Measurements from ENCODE around the gene SCUBE1.

Gene SCUBE1

DNA sequence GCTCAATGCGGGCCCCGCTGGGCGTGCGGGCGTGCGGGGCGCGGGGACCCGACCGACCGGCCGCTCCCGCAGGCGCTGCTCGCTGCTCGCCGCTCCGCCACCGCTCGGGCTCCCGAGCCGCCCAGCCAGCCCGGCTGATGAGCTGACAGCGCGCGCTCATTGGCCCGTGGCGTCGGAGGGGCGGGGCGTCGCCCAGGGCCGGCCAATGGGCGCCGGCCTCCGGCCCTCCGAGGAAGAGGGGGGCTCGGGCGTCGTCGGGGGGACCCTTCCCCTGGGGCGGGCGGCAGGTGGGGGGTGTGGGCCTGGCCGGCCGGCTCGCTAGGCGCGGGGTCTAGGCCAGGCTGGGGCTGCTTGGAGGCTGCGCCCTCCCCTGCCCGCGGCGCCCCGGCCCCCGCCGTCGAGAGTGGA is at the start of gene SCUBE1:
Gene SCUBE1 (minus strand): TSS at position 111 of the 408 bp plus-strand sequence. CDS start 111 bp downstream, outside the sequence.
- H3K9ac ChIP-seq (ENCODE audit: insufficient read length): no peak within 1 kb of the TSS

DNA sequence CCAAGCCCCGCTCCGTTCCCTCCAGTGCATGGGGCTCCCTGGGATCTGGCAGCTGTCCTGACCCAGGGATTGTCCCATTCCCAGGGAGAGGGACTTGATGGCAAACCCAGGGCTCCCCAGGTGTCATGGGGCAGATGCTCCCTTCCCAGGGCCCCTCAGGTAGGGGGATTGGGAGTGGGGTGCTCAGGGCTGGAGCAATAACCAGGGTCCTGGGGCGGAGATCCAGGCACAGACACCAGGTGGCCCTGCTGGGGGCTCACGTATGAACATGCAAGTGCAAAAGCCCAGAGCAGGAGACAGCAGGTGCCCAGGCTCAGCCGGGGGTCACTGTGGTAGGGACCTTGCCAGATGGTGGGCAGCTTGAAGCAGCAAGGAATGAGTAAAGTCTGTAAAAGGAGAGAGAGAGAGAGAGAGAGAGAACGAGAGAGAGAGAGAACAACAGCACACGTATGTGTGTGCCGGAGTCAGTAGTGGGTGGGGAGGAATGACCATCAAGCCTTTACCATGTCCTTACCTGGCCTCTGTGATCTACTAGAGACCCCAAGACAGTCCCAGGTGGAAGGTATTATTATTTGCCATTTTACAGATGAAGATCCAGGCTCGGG is 49.3 kb upstream of the SCUBE1 start:
- no peak overlapping the region for H3K27ac ChIP-seq

More for the DNA sequence above, at the start of gene SCUBE1:
- Histone ChIP-seq H3K36me3 (ENCODE audit: insufficient read depth, low read length) (no peaks in the 10 kb centered on the region), H3K9me3 (ENCODE audit: low read depth, low read length) (no peaks in the 10 kb centered on the region), H3K27ac (no peak within 1 kb of the TSS), H3K4me3 (no peak within 1 kb of the TSS)
- TF ChIP-seq FOXP2 (optimal IDR thresholded peaks at IDR 0.05; ENCODE audit: control extremely low read depth, extremely low read length, insufficient read depth) (no peak), EZH2 (IDR thresholded peaks at IDR 0.05) (no peak), POLR2AphosphoS5 (IDR thresholded peaks at IDR 0.05; ENCODE audit: borderline replicate concordance, low read depth, low read length) (no peak)
- DNase-seq (ENCODE audit: low read depth, low spot score): no peak

DNA sequence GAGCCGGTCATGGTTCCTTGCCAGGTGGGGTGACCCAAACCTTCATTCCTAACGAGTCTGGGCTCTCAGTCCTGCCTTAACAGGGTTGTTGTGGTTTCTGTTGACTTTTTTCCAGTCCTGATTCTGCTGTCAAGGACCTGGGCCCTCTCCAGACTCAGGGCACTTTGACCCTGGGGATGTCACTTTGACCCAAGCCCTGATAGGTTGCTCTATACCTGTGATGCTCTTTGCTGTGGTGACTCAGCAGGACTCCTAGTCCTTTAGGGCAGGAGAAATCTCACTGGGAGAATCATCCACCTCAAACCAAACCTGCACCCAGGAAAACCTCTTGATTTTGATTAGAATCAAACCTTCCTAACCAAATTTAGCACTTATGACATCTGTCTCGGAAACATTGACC is 48.1 kb upstream of the SCUBE1 start:
- no peak overlapping the region for H3K4me3 ChIP-seq
- DNase-seq (ENCODE audit: low read depth, low spot score): no peak
- TF ChIP-seq EZH2 (IDR thresholded peaks at IDR 0.05) (no peak), FOXP2 (optimal IDR thresholded peaks at IDR 0.05; ENCODE audit: control extremely low read depth, extremely low read length, insufficient read depth) (no peak), POLR2AphosphoS5 (IDR thresholded peaks at IDR 0.05; ENCODE audit: borderline replicate concordance, low read depth, low read length) (no peak)
- H3K27ac ChIP-seq: no peak overlapping the region
- no peaks in the 10 kb centered on the region for H3K9me3 ChIP-seq (ENCODE audit: low read depth, low read length)
- no peaks in the 10 kb centered on the region for H3K36me3 ChIP-seq (ENCODE audit: insufficient read depth, low read length)
- H3K9ac ChIP-seq (ENCODE audit: insufficient read length): no peak overlapping the region

More for the DNA sequence above, 49.3 kb upstream of the SCUBE1 start:
- DNase-seq (ENCODE audit: low read depth, low spot score): no peak
- no peak for TF ChIP-seq POLR2AphosphoS5 (IDR thresholded peaks at IDR 0.05; ENCODE audit: borderline replicate concordance, low read depth, low read length)
- no peak for TF ChIP-seq EZH2 (IDR thresholded peaks at IDR 0.05)
- no peak for TF ChIP-seq FOXP2 (optimal IDR thresholded peaks at IDR 0.05; ENCODE audit: control extremely low read depth, extremely low read length, insufficient read depth)
- H3K9me3 ChIP-seq (ENCODE audit: low read depth, low read length): no peaks in the 10 kb centered on the region
- no peak overlapping the region for H3K4me3 ChIP-seq
- H3K36me3 ChIP-seq (ENCODE audit: insufficient read depth, low read length): no peaks in the 10 kb centered on the region
- no peak overlapping the region for H3K9ac ChIP-seq (ENCODE audit: insufficient read length)

DNA sequence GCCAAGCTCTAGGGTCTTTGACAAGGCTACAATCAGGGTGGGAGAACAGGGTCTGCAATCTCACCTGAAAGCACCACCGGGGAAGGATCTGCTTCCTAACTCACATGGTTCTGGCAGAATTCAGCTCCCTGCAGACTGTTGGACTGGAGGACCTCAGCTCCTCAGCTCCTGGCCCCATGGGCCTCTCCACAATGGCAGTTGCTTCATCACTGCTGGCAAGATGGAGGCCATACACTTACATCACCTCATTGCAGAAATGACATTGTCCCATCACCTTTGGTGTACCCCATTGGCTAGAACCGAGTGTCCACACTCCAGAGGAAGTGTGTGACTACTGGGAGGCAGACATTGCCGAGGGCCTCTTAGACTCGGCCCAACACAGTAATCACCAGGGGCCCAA is 47.7 kb upstream of the SCUBE1 start:
- Histone ChIP-seq H3K9ac (ENCODE audit: insufficient read length) (no peak overlapping the region), H3K4me3 (no peak overlapping the region), H3K9me3 (ENCODE audit: low read depth, low read length) (no peaks in the 10 kb centered on the region), H3K36me3 (ENCODE audit: insufficient read depth, low read length) (no peaks in the 10 kb centered on the region), H3K27ac (no peak overlapping the region)
- TF ChIP-seq FOXP2 (optimal IDR thresholded peaks at IDR 0.05; ENCODE audit: control extremely low read depth, extremely low read length, insufficient read depth) (no peak), EZH2 (IDR thresholded peaks at IDR 0.05) (no peak), POLR2AphosphoS5 (IDR thresholded peaks at IDR 0.05; ENCODE audit: borderline replicate concordance, low read depth, low read length) (no peak)
- DNase-seq (ENCODE audit: low read depth, low spot score): no peak

DNA sequence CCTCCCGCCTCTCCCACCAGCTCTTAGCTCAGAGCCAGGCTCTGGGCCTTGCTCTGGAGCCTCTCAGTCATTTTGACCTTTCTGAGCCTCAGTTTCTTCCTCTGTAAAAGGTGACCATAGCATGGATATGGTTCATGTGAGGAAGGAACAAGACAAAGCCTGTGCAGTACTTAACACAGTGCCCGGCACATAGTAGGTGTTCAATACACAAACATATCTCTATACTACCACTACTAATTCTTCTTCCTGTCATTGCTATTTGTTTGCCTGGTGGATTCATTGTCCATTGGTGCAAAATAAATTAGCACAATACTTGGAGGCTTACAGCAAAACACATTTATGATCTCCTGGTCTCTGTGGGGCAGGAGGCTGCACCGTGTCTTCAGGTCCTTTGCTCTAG is 47.0 kb upstream of the SCUBE1 start:
- H3K27ac ChIP-seq: no peak overlapping the region
- DNase-seq (ENCODE audit: low read depth, low spot score): no peak
- no peaks in the 10 kb centered on the region for H3K36me3 ChIP-seq (ENCODE audit: insufficient read depth, low read length)
- no peaks in the 10 kb centered on the region for H3K9me3 ChIP-seq (ENCODE audit: low read depth, low read length)
- no peak for TF ChIP-seq EZH2 (IDR thresholded peaks at IDR 0.05)
- no peak overlapping the region for H3K9ac ChIP-seq (ENCODE audit: insufficient read length)
- no peak overlapping the region for H3K4me3 ChIP-seq

DNA sequence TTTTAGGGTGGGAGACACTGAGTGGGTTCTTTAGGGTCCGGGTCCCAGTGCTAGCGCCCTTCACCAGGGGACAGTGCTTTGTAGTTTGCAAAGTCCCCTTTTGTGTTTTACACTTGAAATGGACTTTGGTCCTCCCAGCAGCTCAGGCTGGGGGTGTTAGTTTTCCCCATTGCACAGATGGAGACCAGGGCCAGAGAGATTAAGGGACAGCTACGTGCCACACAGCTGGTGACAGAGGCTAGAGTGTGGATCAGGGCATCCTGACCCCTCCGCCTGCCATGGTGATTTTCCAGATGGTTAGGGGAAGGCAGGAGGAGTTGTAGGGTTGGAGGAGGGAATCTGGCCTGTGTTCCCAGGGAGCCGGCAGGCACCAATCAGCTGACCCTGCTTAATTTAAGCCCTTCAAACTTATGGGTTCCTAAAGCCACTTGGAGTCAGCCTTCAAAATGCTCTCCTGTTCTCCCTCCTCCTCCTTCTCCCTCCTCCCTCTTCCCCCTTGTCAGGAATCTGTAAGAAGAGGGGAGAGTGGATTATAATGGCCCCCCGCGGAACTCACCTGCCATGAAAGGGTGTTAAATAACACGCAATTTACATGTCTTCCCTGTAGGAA is 46.2 kb upstream of the SCUBE1 start:
- no peak overlapping the region for H3K27ac ChIP-seq
- H3K36me3 ChIP-seq (ENCODE audit: insufficient read depth, low read length): no peaks in the 10 kb centered on the region
- no peaks in the 10 kb centered on the region for H3K9me3 ChIP-seq (ENCODE audit: low read depth, low read length)
- TF ChIP-seq FOXP2 (optimal IDR thresholded peaks at IDR 0.05; ENCODE audit: control extremely low read depth, extremely low read length, insufficient read depth) (no peak), EZH2 (IDR thresholded peaks at IDR 0.05) (no peak), POLR2AphosphoS5 (IDR thresholded peaks at IDR 0.05; ENCODE audit: borderline replicate concordance, low read depth, low read length) (no peak)
- no peak overlapping the region for H3K4me3 ChIP-seq
- H3K9ac ChIP-seq (ENCODE audit: insufficient read length): no peak overlapping the region
- DNase-seq (ENCODE audit: low read depth, low spot score): no peak

DNA sequence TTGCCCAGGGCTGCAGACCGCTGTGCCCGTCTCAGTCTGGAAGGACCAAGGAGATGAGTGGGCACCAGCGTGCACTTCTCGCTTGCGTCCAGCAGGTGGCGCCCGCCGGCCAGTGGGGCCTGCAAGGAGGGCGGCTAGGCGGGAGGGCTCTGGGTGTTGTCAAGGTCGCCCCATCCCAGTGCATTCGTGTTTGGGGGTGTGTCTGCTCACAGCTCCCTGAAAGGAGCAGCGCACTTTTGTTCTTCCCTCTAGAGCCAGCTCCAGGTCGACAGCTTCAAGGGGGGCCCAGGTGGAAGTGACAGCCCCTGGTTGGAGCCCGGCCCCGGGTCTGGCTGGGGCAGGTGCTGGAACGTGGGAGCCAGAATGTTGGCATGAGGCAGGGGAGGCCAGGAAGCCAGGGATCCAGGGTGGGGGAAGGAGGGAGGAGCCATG is 45.3 kb upstream of the SCUBE1 start:
- Histone ChIP-seq H3K9me3 (ENCODE audit: low read depth, low read length) (no peaks in the 10 kb centered on the region), H3K4me3 (no peak overlapping the region), H3K27ac (no peak overlapping the region), H3K9ac (ENCODE audit: insufficient read length) (no peak overlapping the region), H3K36me3 (ENCODE audit: insufficient read depth, low read length) (no peaks in the 10 kb centered on the region)
- DNase-seq (ENCODE audit: low read depth, low spot score): no peak
- TF ChIP-seq EZH2 (IDR thresholded peaks at IDR 0.05): no peak

DNA sequence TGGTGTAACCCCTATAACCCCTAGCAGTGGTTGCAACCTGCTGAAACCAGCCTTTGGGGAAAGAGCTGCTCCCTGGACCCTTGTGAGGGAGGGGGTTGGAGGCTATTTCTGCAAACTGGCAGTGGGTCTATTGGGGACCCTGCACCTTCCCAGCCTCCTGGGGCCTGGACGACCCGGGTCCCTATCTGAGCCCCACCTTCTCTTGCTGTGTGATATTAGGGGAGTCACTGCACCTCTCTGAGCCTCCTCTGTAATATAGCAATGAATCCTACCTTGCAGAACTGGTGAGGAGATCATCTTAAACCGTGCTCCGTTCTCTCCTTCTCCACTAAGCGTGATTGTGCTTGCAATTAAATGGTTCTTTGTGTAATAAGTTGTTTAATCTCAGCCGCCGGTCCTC is 44.6 kb upstream of the SCUBE1 start:
- no peak overlapping the region for H3K4me3 ChIP-seq
- TF ChIP-seq POLR2AphosphoS5 (IDR thresholded peaks at IDR 0.05; ENCODE audit: borderline replicate concordance, low read depth, low read length): no peak
- TF ChIP-seq FOXP2 (optimal IDR thresholded peaks at IDR 0.05; ENCODE audit: control extremely low read depth, extremely low read length, insufficient read depth): no peak
- TF ChIP-seq EZH2 (IDR thresholded peaks at IDR 0.05): no peak
- no peak overlapping the region for H3K27ac ChIP-seq
- DNase-seq (ENCODE audit: low read depth, low spot score): no peak
- H3K9me3 ChIP-seq (ENCODE audit: low read depth, low read length): no peaks in the 10 kb centered on the region
- H3K9ac ChIP-seq (ENCODE audit: insufficient read length): no peak overlapping the region
- H3K36me3 ChIP-seq (ENCODE audit: insufficient read depth, low read length): no peaks in the 10 kb centered on the region
